Endometrial microvascular endothelial cells (primary cell): Measurements from ENCODE around the gene VCL. TPM values are rescaled to one million over a fixed set of nuclear protein-coding genes. Genes with fewer than 3 reads are reported as not detected.
"Not testable (repeated sequence)": the region's sequence is repeated elsewhere in the genome, so short reads cannot be mapped to it uniquely, and the experiment has no call there.

ENCODE experiments used
- in situ Hi-C: cut with HindIII; loops from 2 replicates; pipeline ENCODE4 v1.10.0; 2017; ENCODE audit warnings: low sequenced_read_pairs, low pct_unique_long_range_greater_than_20kb; ENCODE audit errors: inconsistent ontology term
- total RNA-seq: library from RNA; depleted of rRNA; stranded (reverse); fragments of >200 nt; gene quantifications from one replicate; pipeline ENCODE4 v1.2.3, GENCODE V29; 2015; ENCODE audit errors: inconsistent ontology term

The VCL gene
- total RNA-seq, 1 donor from 2014 or later: 198 TPM

- in situ Hi-C loops: no loop called here
These were observed 1.2 kb downstream of the VCL start for GRCh38 chr10:73998929-73999691.

GRCh38 chr10:73999703-74000102, 1.8 kb downstream of the VCL start:
- in situ Hi-C loops: no loop called here

- in situ Hi-C loops: not testable (repeated sequence)
These were observed 2.3 kb downstream of the VCL start for GRCh38 chr10:74000244-74000643.

- in situ Hi-C loops: no loop called here
These were observed 3.2 kb downstream of the VCL start for GRCh38 chr10:74000892-74001669.

- in situ Hi-C loops: no loop called here
These were observed 8.4 kb downstream of the VCL start for GRCh38 chr10:74006269-74006668.

- in situ Hi-C loops: no loop called here
These were observed 10.4 kb downstream of the VCL start for GRCh38 chr10:74008212-74008731.

GRCh38 chr10:74011017-74011416, 13.1 kb downstream of the VCL start:
- in situ Hi-C loops: loop anchor here (5.0 kb wide), 1 partner anchor 44 kb away; no protein-coding TSS in a partner anchor

GRCh38 chr10:74011770-74012169, 13.9 kb downstream of the VCL start:
- in situ Hi-C loops: loop anchor here (5.0 kb wide), 1 partner anchor 44 kb away; no protein-coding TSS in a partner anchor

- in situ Hi-C loops: loop anchor here (5.0 kb wide), 1 partner anchor 45 kb away; no protein-coding TSS in a partner anchor
These were observed 14.6 kb downstream of the VCL start for GRCh38 chr10:74012480-74012879.

- in situ Hi-C loops: loop anchor here (5.0 kb wide), 1 partner anchor 46 kb away; no protein-coding TSS in a partner anchor
These were observed 15.1 kb downstream of the VCL start for GRCh38 chr10:74013004-74013403.

GRCh38 chr10:74014574-74014973, 16.7 kb downstream of the VCL start:
- in situ Hi-C loops: loop anchor here (5.0 kb wide), 1 partner anchor 47 kb away; no protein-coding TSS in a partner anchor

- in situ Hi-C loops: no loop called here
These were observed 20.3 kb downstream of the VCL start for GRCh38 chr10:74018241-74018640.

- in situ Hi-C loops: no loop called here
These were observed 23.5 kb downstream of the VCL start for GRCh38 chr10:74021248-74022055.

- in situ Hi-C loops: no loop called here
These were observed 25.2 kb downstream of the VCL start for GRCh38 chr10:74022926-74023629.

GRCh38 chr10:74024600-74024999, 26.7 kb downstream of the VCL start:
- in situ Hi-C loops: no loop called here

- in situ Hi-C loops: no loop called here
These were observed 27.6 kb downstream of the VCL start for GRCh38 chr10:74025380-74025978.

GRCh38 chr10:74026428-74027015, 28.6 kb downstream of the VCL start:
- in situ Hi-C loops: no loop called here

- in situ Hi-C loops: no loop called here
These were observed 29.8 kb downstream of the VCL start for GRCh38 chr10:74027702-74028101.
